Hematopoietic multipotent progenitor cell treated with erythropoietin and hydrocortisone succinate and interleukin-3 and kit ligand, for 17 days (in vitro differentiated cells): Measurements from ENCODE around the gene RDX.

ENCODE experiments used
- DNase-seq: peaks from one replicate; pipeline ENCODE4 v3.0.0-alpha.2; 2015; ENCODE audit warnings: low spot score

The RDX gene

DNA sequence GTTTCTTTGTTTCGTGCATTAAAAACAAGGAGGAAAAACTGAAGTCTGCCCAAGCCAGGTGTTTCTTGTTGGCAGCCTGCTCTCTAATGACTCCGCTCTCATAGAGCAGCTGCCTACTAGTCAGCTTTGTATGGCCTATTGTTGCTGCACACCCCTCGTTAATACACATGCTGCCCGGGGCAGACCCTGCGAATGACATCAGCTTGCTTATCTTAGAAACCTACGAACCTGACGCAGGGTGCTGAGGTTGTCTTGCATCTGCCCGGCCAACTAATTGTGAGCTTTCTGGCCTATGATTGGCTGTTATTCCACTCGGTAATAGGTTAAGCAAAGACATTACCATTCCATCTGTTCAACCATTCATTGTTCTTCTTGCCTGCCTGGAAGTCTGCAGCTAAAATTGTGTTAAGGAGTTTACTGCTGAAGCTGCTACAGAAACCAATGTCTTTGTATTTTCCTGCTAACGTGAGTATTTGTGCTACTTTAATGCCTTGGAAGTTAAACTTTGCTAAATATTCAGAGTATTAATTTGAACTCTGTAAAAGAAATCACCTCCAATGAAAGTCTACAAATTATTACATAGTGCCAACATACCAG lies 165.7 kb downstream of the RDX start:
- no peak for DNase-seq

DNA sequence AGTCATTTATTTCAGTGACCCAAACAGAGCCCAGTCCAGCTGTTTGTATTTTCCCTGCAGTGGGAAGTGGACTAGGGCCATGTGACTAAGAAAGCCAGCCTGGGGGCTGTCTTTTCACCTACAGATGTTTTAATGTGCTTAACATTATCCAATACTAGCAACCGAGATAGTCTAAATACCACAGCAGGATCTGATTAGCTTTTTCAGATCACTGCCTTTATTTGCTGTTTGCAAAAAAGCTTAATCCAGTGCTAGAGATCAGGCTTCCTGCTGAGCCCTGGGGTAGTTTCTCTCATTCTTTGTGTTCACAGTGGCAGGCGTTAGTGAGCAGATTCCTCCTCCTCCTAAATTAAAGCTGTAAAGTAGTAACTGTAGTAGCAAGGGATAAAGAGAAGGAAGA lies 168.3 kb downstream of the RDX start:
- no peak for DNase-seq

DNA sequence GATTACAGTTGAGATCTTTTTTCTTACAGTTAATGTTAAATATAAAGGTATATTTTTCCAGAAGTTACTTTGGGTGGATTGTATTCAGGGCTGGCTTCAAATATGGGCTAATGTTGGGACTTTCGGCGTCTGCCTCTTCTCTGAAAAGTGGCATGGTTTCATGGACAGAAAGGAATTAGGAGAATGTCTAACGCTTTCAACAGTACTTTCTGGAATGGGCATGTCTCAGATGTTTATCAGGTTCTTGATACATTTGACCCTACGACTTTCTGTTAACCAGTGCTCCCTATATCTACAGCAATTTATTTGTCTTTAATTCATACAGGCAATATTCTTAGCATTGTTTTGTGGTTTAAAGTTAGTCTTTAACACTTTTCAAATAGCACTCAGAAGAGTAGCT lies 169.5 kb downstream of the RDX start:
- no peak for DNase-seq

DNA sequence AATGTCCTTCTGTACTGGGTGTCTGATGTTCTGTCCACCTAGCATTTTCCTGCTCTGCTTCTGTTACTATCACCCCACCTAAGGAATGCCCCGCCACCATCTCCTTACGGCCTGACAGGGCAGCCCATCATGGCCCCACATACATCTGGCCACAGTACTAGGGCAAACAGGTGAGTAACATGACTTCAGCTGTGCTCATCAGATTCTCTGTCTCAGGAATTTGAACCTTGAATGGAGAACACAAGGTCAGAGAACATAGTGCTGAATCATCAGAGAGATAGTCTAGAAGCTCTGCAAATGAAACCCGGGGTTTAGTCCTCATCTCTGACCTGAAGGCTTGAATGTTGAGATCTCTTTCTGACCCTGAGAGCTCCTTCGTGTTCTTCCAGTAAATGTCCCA lies 170.8 kb downstream of the RDX start:
- DNase-seq = no peak
